ENCODE measurements around the gene CCDC158. TPM values are rescaled to one million over a fixed set of nuclear protein-coding genes. Genes with fewer than 3 reads are reported as not detected.

The CCDC158 gene
- total RNA-seq, 2 experiments from 2014 or later, result not detected

GRCh38 chr4:76313547-76313946 lies 107.4 kb downstream of the CCDC158 start:
- H3K4me3 ChIP-seq (ENCODE audit: low read depth, low read length, poor library complexity, severe bottlenecking), result no peak overlapping the region
- H3K36me3 ChIP-seq (ENCODE audit: insufficient read depth, low read length), result no peaks in the 10 kb centered on the region
- H3K4me2 ChIP-seq (ENCODE audit: low read length), result no peak overlapping the region
- no peak overlapping the region for H2AFZ ChIP-seq (ENCODE audit: low read length)
- no TSS peak for BruUV-seq (replicated peaks)
- no peaks in the 10 kb centered on the region for H4K20me1 ChIP-seq (ENCODE audit: insufficient read depth, low read length)
- no peak for DNase-seq (ENCODE audit: low spot score)
- TF ChIP-seq CTCF (conservative IDR thresholded peaks at IDR 0.05; ENCODE audit: low read length), result no peak
- no peak for TF ChIP-seq EZH2phosphoT487 (IDR thresholded peaks at IDR 0.05; ENCODE audit: borderline replicate concordance, low read depth, low read length)
- no peaks in the 10 kb centered on the region for H3K9me3 ChIP-seq (ENCODE audit: low read length)
- no peak overlapping the region for H3K27ac ChIP-seq (ENCODE audit: low read depth, low read length, poor library complexity, severe bottlenecking)
- ChIA-PET CTCF (ENCODE audit: unreplicated experiment) (no interaction called here), POLR2A (interaction anchor here (1.7 kb wide), 1 partner anchor 11 kb away, joined by 6 read pairs; no protein-coding TSS in a partner anchor)
- H3K79me2 ChIP-seq (ENCODE audit: insufficient read depth, low read depth, low read length), result no peaks in the 10 kb centered on the region
- intact Hi-C loops (cut with micrococcal nuclease; ENCODE audit: unreplicated experiment), result no loop called here
- no peaks in the 10 kb centered on the region for H3K4me1 ChIP-seq (ENCODE audit: insufficient read depth, low read length, poor library complexity, severe bottlenecking)
- H3K9me2 ChIP-seq (ENCODE audit: insufficient read depth, low read length), result no peaks in the 10 kb centered on the region

GRCh38 chr4:76312457-76312856 lies 108.5 kb downstream of the CCDC158 start:
- H3K36me3 ChIP-seq (ENCODE audit: insufficient read depth, low read length), result no peaks in the 10 kb centered on the region
- ChIA-PET POLR2A (interaction anchor here (1.7 kb wide), 1 partner anchor 12 kb away, joined by 6 read pairs; no protein-coding TSS in a partner anchor), CTCF (ENCODE audit: unreplicated experiment) (no interaction called here)
- no peaks in the 10 kb centered on the region for H3K9me3 ChIP-seq (ENCODE audit: low read length)
- intact Hi-C loops (cut with micrococcal nuclease; ENCODE audit: unreplicated experiment), result no loop called here
- no TSS peak for BruUV-seq (replicated peaks)
- H3K79me2 ChIP-seq (ENCODE audit: insufficient read depth, low read depth, low read length), result no peaks in the 10 kb centered on the region
- no peaks in the 10 kb centered on the region for H4K20me1 ChIP-seq (ENCODE audit: insufficient read depth, low read length)
- DNase-seq (ENCODE audit: low spot score), result no peak
- no peak overlapping the region for H3K27ac ChIP-seq (ENCODE audit: low read depth, low read length, poor library complexity, severe bottlenecking)
- no peaks in the 10 kb centered on the region for H3K4me1 ChIP-seq (ENCODE audit: insufficient read depth, low read length, poor library complexity, severe bottlenecking)
- no peak overlapping the region for H3K4me3 ChIP-seq (ENCODE audit: low read depth, low read length, poor library complexity, severe bottlenecking)
- TF ChIP-seq CTCF (conservative IDR thresholded peaks at IDR 0.05; ENCODE audit: low read length) (no peak), EZH2phosphoT487 (IDR thresholded peaks at IDR 0.05; ENCODE audit: borderline replicate concordance, low read depth, low read length) (no peak)
- no peaks in the 10 kb centered on the region for H3K9me2 ChIP-seq (ENCODE audit: insufficient read depth, low read length)
- no peak overlapping the region for H2AFZ ChIP-seq (ENCODE audit: low read length)
- H3K4me2 ChIP-seq (ENCODE audit: low read length), result no peak overlapping the region

- H4K20me1 ChIP-seq (ENCODE audit: insufficient read depth, low read length), result no peaks in the 10 kb centered on the region
Measured at GRCh38 chr4:76311896-76312331, 109.0 kb downstream of the CCDC158 start.

More at GRCh38 chr4:76311896-76312331, 109.0 kb downstream of the CCDC158 start:
- intact Hi-C loops (cut with micrococcal nuclease; ENCODE audit: unreplicated experiment), result no loop called here
- TF ChIP-seq CTCF (conservative IDR thresholded peaks at IDR 0.05; ENCODE audit: low read length), result no peak
- TF ChIP-seq EZH2phosphoT487 (IDR thresholded peaks at IDR 0.05; ENCODE audit: borderline replicate concordance, low read depth, low read length), result no peak
- Histone ChIP-seq H3K27ac (ENCODE audit: low read depth, low read length, poor library complexity, severe bottlenecking) (no peak overlapping the region), H3K4me3 (ENCODE audit: low read depth, low read length, poor library complexity, severe bottlenecking) (no peak overlapping the region), H3K9me2 (ENCODE audit: insufficient read depth, low read length) (no peaks in the 10 kb centered on the region), H3K9me3 (ENCODE audit: low read length) (no peaks in the 10 kb centered on the region), H3K79me2 (ENCODE audit: insufficient read depth, low read depth, low read length) (no peaks in the 10 kb centered on the region), H2AFZ (ENCODE audit: low read length) (no peak overlapping the region), H3K4me2 (ENCODE audit: low read length) (no peak overlapping the region), H3K4me1 (ENCODE audit: insufficient read depth, low read length, poor library complexity, severe bottlenecking) (no peaks in the 10 kb centered on the region), H3K36me3 (ENCODE audit: insufficient read depth, low read length) (no peaks in the 10 kb centered on the region)
- no peak for DNase-seq (ENCODE audit: low spot score)
- no TSS peak for BruUV-seq (replicated peaks)
- CTCF ChIA-PET (ENCODE audit: unreplicated experiment), result no interaction called here
- POLR2A ChIA-PET, result no interaction called here
